ENCODE data around the gene KCNG4. TPM values are rescaled to one million over a fixed set of nuclear protein-coding genes. Genes with fewer than 3 reads are reported as not detected.

The KCNG4 gene
- total RNA-seq, 2 experiments from 2014 or later = not detected

GRCh38 chr16:84243732-84244131 is 3.9 kb upstream of the KCNG4 start:
- intact Hi-C loops (cut with micrococcal nuclease) = no loop called here
- H3K9me3 Mint-ChIP-seq = peaks cover 3% of the 10 kb centered on the region
- H3K4me3 Mint-ChIP-seq = no peak overlapping the region
- no peak overlapping the region for H3K27ac Mint-ChIP-seq
- H3K27me3 Mint-ChIP-seq (ENCODE audit: low read depth) = peaks cover 26% of the 10 kb centered on the region
- no peak for DNase-seq
- CTCF ChIA-PET = no interaction called here
- H3K36me3 Mint-ChIP-seq (ENCODE audit: low read depth) = no peaks in the 10 kb centered on the region
- no peaks in the 10 kb centered on the region for H3K4me1 Mint-ChIP-seq (ENCODE audit: low read depth)

DNA sequence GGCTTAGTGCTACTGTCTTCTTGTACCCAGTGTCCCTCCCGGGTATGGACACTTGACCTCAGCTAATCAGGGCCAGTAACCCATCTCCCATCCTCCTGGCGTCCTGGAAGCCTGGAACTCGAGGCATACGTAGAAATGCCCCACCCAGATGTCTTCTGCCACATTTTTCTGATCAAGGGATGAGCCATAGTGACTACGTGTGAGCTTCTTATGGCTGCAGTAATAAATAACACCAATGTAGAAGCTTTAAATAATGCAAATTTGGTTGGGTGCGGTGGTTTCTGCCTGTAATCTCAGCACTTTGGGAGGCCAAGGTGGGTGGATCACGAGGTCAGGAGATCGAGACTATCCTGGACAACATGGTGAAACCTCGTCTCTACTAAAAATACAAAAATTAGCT is 3.0 kb upstream of the KCNG4 start:
- no peak overlapping the region for H3K4me3 Mint-ChIP-seq
- CTCF ChIA-PET = no interaction called here
- no peaks in the 10 kb centered on the region for H3K4me1 Mint-ChIP-seq (ENCODE audit: low read depth)
- intact Hi-C loops (cut with micrococcal nuclease) = no loop called here
- peaks cover 3% of the 10 kb centered on the region for H3K9me3 Mint-ChIP-seq
- H3K27ac Mint-ChIP-seq = no peak overlapping the region
- H3K36me3 Mint-ChIP-seq (ENCODE audit: low read depth) = no peaks in the 10 kb centered on the region
- peaks cover 28% of the 10 kb centered on the region for H3K27me3 Mint-ChIP-seq (ENCODE audit: low read depth)
- DNase-seq = no peak

DNA sequence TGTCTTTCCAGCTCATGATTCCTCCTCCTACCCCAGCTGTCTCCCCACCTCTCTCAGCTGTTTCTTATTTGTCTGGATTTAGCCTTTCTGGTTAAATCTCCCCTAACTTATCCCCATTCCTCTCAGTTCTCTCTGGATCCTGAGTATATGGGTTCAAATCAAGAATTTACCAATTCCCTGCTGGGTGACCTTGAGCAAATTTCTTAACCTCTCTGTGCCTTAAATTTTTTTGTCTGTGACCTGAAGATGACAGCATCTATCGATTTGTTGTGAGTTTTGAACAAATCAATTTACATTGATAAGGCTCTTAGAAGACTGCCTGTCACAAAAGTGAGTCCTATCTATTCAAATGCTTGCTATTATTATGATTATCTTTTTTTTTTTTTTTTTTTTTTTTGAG is 2.0 kb upstream of the KCNG4 start:
- Mint-ChIP-seq H3K4me1 (ENCODE audit: low read depth) (no peaks in the 10 kb centered on the region), H3K27me3 (ENCODE audit: low read depth) (peaks cover 28% of the 10 kb centered on the region), H3K9me3 (peaks cover 3% of the 10 kb centered on the region), H3K4me3 (no peak overlapping the region), H3K27ac (no peak overlapping the region), H3K36me3 (ENCODE audit: low read depth) (no peaks in the 10 kb centered on the region)
- intact Hi-C loops (cut with micrococcal nuclease) = no loop called here
- DNase-seq = no peak
- CTCF ChIA-PET = interaction anchor here (0.6 to 0.9 kb wide), 2 partner anchors 35 to 264 kb away, joined by 3 read pairs; no protein-coding TSS in a partner anchor

DNA sequence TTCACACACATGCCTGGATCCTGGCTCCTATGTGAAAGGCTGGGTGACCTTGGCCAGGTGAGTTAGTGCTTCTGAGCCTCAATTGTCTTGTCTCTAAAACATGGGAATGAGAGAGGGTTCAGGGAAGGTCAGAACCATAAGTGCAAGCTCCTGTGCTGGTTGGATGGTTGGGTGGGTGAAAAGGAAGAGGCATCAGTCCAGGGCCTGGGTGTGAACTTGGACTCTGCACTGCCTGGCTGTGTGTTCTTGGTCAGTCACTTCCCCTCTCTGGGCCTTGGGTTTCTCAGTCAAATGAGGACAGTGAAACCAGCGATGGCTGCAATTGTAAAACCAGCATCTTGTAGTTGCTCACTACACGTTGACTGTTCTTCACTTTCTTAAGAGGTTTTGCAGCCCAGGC is 643 bp upstream of the KCNG4 start:
- CTCF ChIA-PET = no interaction called here
- intact Hi-C loops (cut with micrococcal nuclease) = no loop called here

GRCh38 chr16:84239141-84239769 is 557 bp downstream of the KCNG4 start:
- Mint-ChIP-seq H3K4me1 (ENCODE audit: low read depth) (no peaks in the 10 kb centered on the region), H3K4me3 (no peak overlapping the region), H3K36me3 (ENCODE audit: low read depth) (no peaks in the 10 kb centered on the region), H3K27ac (no peak overlapping the region), H3K27me3 (ENCODE audit: low read depth) (peaks cover 27% of the 10 kb centered on the region), H3K9me3 (peaks cover under 1% of the 10 kb centered on the region)
- intact Hi-C loops (cut with micrococcal nuclease) = no loop called here
- no peak for DNase-seq
- CTCF ChIA-PET = no interaction called here

More for the DNA sequence above, 643 bp upstream of the KCNG4 start:
- Mint-ChIP-seq H3K4me3 (no peak overlapping the region), H3K36me3 (ENCODE audit: low read depth) (no peaks in the 10 kb centered on the region), H3K27ac (no peak overlapping the region), H3K9me3 (peaks cover 3% of the 10 kb centered on the region), H3K4me1 (ENCODE audit: low read depth) (no peaks in the 10 kb centered on the region), H3K27me3 (ENCODE audit: low read depth) (peaks cover 28% of the 10 kb centered on the region)
- DNase-seq = no peak

- H3K27me3 Mint-ChIP-seq (ENCODE audit: low read depth) = peaks cover 24% of the 10 kb centered on the region
- H3K36me3 Mint-ChIP-seq (ENCODE audit: low read depth) = no peaks in the 10 kb centered on the region
- H3K27ac Mint-ChIP-seq = no peak overlapping the region
- DNase-seq = no peak
- H3K4me3 Mint-ChIP-seq = no peak overlapping the region
- H3K4me1 Mint-ChIP-seq (ENCODE audit: low read depth) = no peaks in the 10 kb centered on the region
- no peaks in the 10 kb centered on the region for H3K9me3 Mint-ChIP-seq
- CTCF ChIA-PET = no interaction called here
- intact Hi-C loops (cut with micrococcal nuclease) = no loop called here
Measured at GRCh38 chr16:84237994-84238750, 1.6 kb downstream of the KCNG4 start.

DNA sequence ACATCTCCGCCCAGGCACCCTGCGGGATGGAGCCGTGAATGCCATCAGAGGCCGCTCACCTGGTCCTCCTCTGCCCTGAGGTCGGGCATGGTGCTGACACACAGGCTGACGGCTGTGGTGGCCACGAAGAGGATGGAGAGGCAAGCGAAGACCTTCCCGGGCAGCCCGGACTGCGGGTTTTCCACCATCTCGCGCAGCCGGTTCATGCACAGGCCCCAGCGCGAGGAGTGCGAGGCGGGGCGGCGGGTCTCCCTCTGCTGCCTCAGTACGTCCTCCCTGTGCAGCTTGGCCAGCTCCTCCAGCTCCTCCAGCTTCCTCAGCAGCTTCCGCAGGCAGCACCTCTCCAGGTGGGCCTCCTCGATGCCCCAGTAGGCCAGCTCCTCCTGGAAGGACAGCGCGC is 3.1 kb downstream of the KCNG4 start:
- Mint-ChIP-seq H3K27me3 (ENCODE audit: low read depth) (peaks cover 20% of the 10 kb centered on the region), H3K4me3 (no peak overlapping the region), H3K36me3 (ENCODE audit: low read depth) (no peaks in the 10 kb centered on the region), H3K9me3 (no peaks in the 10 kb centered on the region), H3K4me1 (ENCODE audit: low read depth) (no peaks in the 10 kb centered on the region), H3K27ac (no peak overlapping the region)
- CTCF ChIA-PET = no interaction called here
- intact Hi-C loops (cut with micrococcal nuclease) = no loop called here
- DNase-seq = no peak

DNA sequence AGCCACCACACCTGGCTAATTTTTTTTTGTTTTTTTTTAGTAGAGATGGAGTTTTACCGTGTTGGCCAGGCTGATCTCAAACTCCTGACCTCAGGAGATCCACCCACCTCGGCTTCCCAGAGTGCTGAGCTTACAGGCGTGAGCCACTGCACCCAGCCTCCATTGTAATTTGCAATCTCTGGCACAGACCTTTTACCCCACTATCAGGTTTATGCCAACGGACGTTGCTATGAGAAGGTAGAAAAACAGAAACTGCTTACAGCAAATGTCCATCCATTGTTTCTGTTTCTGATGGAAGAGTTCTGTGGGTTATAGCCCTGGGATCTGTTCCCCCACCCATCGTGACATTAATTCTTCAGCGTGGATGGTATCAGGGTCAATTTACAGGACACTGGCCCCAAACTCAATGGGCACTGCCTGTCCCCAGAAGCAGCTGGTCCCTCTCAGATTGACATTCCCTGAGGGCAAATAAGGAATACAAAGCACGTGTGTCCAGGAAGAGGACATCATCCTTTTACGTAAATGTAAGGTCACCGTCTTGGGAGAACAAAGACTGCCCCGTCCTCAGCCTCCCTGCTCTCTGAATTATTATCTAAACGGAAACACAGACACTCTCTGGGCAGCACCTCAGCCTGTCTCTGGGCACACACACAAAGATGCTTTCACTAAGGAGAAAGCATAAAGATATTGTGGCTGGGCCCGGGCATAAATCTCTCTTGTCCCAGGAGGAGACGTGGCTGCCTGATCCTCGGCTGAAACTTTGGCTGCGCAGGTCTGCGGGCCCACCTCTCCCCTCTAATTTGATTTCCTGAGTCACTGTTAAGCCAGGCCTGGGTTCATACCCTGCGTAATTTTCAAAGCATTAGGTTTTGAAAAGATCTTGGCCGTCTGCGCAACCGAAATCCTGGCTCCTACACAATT is 5.2 kb downstream of the KCNG4 start:
- no peak for DNase-seq
- intact Hi-C loops (cut with micrococcal nuclease) = no loop called here
- H3K27ac Mint-ChIP-seq = no peak overlapping the region
- no peaks in the 10 kb centered on the region for H3K36me3 Mint-ChIP-seq (ENCODE audit: low read depth)
- no peaks in the 10 kb centered on the region for H3K4me1 Mint-ChIP-seq (ENCODE audit: low read depth)
- no peaks in the 10 kb centered on the region for H3K9me3 Mint-ChIP-seq
- H3K27me3 Mint-ChIP-seq (ENCODE audit: low read depth) = peaks cover 11% of the 10 kb centered on the region
- H3K4me3 Mint-ChIP-seq = no peak overlapping the region
- CTCF ChIA-PET = no interaction called here

- Mint-ChIP-seq H3K27ac (no peak overlapping the region), H3K9me3 (no peaks in the 10 kb centered on the region), H3K4me1 (ENCODE audit: low read depth) (no peaks in the 10 kb centered on the region), H3K27me3 (ENCODE audit: low read depth) (peaks cover 5% of the 10 kb centered on the region), H3K36me3 (ENCODE audit: low read depth) (no peaks in the 10 kb centered on the region), H3K4me3 (no peak overlapping the region)
- no peak for DNase-seq
- CTCF ChIA-PET = interaction anchor here (0.6 kb wide), 1 partner anchor 566 kb away, joined by 3 read pairs; no protein-coding TSS in a partner anchor
- intact Hi-C loops (cut with micrococcal nuclease) = no loop called here
Measured at GRCh38 chr16:84233748-84234147, 6.1 kb downstream of the KCNG4 start.

GRCh38 chr16:84232969-84233368 is 6.8 kb downstream of the KCNG4 start:
- CTCF ChIA-PET = interaction anchor here (0.5 to 0.6 kb wide), 2 partner anchors 57 to 567 kb away, joined by 3 read pairs; no protein-coding TSS in a partner anchor
- intact Hi-C loops (cut with micrococcal nuclease) = no loop called here
- Mint-ChIP-seq H3K36me3 (ENCODE audit: low read depth) (no peaks in the 10 kb centered on the region), H3K4me1 (ENCODE audit: low read depth) (no peaks in the 10 kb centered on the region), H3K4me3 (no peak overlapping the region), H3K9me3 (no peaks in the 10 kb centered on the region), H3K27me3 (ENCODE audit: low read depth) (peaks cover 4% of the 10 kb centered on the region), H3K27ac (no peak overlapping the region)
- DNase-seq = no peak

DNA sequence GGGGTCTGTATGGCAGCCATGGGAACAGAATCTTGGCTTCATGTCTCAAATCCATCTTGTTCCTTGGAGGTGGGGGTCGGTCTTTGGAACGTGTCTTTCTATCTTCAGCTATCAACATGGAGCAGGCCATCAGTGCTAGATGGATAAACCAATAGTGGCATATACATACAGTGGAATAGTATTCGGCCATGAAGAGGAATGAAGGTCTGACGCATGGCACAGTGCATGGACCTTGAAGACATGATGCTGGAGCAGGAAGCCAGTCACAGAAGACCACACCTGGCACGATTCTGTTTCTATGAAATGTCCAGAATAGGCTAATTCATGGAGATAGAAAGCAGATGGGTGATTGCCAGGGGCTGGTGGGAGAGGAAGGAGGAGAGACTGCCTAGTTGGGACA is 7.8 kb downstream of the KCNG4 start:
- CTCF ChIA-PET = no interaction called here
- H3K9me3 Mint-ChIP-seq = no peaks in the 10 kb centered on the region
- peaks cover 8% of the 10 kb centered on the region for H3K27me3 Mint-ChIP-seq (ENCODE audit: low read depth)
- DNase-seq = no peak
- no peak overlapping the region for H3K27ac Mint-ChIP-seq
- no peaks in the 10 kb centered on the region for H3K36me3 Mint-ChIP-seq (ENCODE audit: low read depth)
- intact Hi-C loops (cut with micrococcal nuclease) = no loop called here
- no peaks in the 10 kb centered on the region for H3K4me1 Mint-ChIP-seq (ENCODE audit: low read depth)
- H3K4me3 Mint-ChIP-seq = no peak overlapping the region

DNA sequence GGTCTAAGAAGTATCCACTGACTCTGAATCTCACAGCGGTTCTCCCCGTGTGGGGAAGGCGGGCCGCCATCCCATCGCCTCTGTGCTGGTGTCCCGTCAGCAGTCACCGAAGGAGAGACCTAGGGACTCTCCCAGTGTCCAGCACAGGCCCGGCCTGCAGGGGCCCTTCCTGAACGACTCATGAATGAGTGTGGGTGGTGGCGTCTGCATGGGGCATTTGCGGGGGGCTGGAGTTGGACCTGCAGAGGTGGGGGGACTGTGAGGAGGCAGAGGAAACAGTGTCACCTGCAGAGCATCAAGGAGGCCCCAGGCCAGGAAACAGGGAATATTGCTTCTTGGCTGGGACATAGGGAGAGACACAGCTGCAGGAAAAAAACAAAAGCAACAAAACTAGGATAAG is 10.3 kb downstream of the KCNG4 start:
- no peaks in the 10 kb centered on the region for H3K36me3 Mint-ChIP-seq (ENCODE audit: low read depth)
- peaks cover 8% of the 10 kb centered on the region for H3K27me3 Mint-ChIP-seq (ENCODE audit: low read depth)
- CTCF ChIA-PET = no interaction called here
- H3K4me3 Mint-ChIP-seq = no peak overlapping the region
- intact Hi-C loops (cut with micrococcal nuclease) = no loop called here
- H3K4me1 Mint-ChIP-seq (ENCODE audit: low read depth) = no peaks in the 10 kb centered on the region
- H3K9me3 Mint-ChIP-seq = no peaks in the 10 kb centered on the region
- H3K27ac Mint-ChIP-seq = no peak overlapping the region
- DNase-seq = no peak

Data from activated naive CD4-positive, alpha-beta T cell treated with anti-CD3 and anti-CD28 coated beads for 36 hours (primary cell).